ENCODE data around the gene BRAF.
"Not testable (repeated sequence)": the region's sequence is repeated elsewhere in the genome, so short reads cannot be mapped to it uniquely, and the experiment has no call there.

BRAF gene

GRCh38 chr7:140674356-140674800 is 250.4 kb downstream of the BRAF start:
- H3K4me3 ChIP-seq (ENCODE audit: low read length), result peak overlapping the region; percentile 78; the same call in 1 of the 2 replicates
- TF ChIP-seq, protein P1, sequence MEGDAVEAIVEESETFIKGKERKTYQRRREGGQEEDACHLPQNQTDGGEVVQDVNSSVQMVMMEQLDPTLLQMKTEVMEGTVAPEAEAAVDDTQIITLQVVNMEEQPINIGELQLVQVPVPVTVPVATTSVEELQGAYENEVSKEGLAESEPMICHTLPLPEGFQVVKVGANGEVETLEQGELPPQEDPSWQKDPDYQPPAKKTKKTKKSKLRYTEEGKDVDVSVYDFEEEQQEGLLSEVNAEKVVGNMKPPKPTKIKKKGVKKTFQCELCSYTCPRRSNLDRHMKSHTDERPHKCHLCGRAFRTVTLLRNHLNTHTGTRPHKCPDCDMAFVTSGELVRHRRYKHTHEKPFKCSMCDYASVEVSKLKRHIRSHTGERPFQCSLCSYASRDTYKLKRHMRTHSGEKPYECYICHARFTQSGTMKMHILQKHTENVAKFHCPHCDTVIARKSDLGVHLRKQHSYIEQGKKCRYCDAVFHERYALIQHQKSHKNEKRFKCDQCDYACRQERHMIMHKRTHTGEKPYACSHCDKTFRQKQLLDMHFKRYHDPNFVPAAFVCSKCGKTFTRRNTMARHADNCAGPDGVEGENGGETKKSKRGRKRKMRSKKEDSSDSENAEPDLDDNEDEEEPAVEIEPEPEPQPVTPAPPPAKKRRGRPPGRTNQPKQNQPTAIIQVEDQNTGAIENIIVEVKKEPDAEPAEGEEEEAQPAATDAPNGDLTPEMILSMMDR (conservative IDR thresholded peaks at IDR 0.05; ENCODE audit: low read length), result no peak

GRCh38 chr7:140673774-140674155 is 251.0 kb downstream of the BRAF start:
- no peak for DNase-seq (ENCODE audit: low read depth)
- H3K4me3 ChIP-seq (ENCODE audit: low read length), result peak overlapping the region; percentile 78
- TF ChIP-seq, protein P1 (conservative IDR thresholded peaks at IDR 0.05; ENCODE audit: low read length), result no peak

More at GRCh38 chr7:140674356-140674800, 250.4 kb downstream of the BRAF start:
- no peak for DNase-seq (ENCODE audit: low read depth)

GRCh38 chr7:140673063-140673773 is 251.5 kb downstream of the BRAF start:
- no peak for DNase-seq (ENCODE audit: low read depth)
- H3K4me3 ChIP-seq (ENCODE audit: low read length), result peak overlapping the region; percentile 78
- TF ChIP-seq, protein P1 (conservative IDR thresholded peaks at IDR 0.05; ENCODE audit: low read length), result no peak; the same call in 1 of the 2 replicates

DNA sequence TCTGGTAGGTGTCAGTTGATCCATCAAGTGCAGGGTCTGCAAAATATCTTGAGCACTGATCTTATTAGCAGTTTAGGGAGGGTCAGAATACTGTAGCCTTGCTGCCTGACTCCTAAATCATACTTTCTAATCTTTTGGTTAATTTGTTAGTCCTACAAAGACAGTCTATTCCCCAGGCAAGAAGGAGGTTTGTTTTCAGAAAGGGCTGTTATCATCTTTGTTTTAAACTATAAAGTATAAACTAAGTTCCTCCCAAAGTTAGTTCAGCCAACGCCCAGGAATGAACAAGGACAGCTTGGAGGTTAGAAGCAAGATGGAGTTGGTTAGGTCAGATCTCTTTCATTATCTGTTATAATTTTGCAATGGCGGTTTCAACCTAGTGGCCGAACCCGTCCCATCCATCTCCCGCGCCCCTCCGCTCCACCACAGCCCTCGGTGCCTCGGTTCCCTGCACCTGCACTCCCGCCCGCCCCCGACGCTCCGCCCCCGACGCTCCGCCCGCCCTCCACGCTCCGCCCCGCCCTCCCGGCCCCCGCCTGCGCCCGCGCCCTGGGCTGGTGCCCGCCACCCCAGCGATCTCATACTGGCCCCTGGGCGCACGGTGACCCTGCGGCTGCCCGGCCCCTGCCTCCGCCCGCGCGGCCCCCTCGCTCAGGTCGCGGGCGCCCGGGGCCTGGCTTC is 252.2 kb downstream of the BRAF start, which contains the start of gene ADCK2:
Gene ADCK2, plus strand, starts transcription at position 564 of the 681 bp plus-strand sequence. CDS start 386 bp downstream, outside the sequence.
- TF ChIP-seq, protein P1 (conservative IDR thresholded peaks at IDR 0.05; ENCODE audit: low read length), result no peak
- peak; percentile 14 for DNase-seq (ENCODE audit: low read depth)
- H3K4me3 ChIP-seq (ENCODE audit: low read length), result peak within 1 kb of the TSS; percentile 78

DNA sequence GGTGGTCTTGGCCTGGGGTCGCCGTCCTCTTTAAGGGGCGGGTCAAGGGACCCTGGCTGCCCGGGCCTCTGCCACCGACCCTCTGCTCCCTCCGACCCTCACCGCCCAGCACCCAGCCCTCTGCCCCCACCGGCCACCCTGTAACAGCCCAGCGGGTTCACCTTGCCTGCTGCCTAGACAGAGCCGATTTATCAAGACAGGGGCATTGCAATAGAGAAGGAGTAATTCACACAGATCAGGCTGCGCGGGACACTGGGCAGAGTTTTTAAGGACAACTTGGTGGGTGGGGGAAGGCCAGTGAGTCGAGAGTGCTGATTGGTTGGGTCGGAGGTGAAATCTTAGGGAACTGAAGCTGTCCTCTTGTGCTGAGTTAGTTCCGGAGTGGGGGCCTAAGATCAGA is 252.8 kb downstream of the BRAF start:
- DNase-seq (ENCODE audit: low read depth), result no peak
- H3K4me3 ChIP-seq (ENCODE audit: low read length), result no peak overlapping the region
- TF ChIP-seq, protein P1 (conservative IDR thresholded peaks at IDR 0.05; ENCODE audit: low read length), result no peak

DNA sequence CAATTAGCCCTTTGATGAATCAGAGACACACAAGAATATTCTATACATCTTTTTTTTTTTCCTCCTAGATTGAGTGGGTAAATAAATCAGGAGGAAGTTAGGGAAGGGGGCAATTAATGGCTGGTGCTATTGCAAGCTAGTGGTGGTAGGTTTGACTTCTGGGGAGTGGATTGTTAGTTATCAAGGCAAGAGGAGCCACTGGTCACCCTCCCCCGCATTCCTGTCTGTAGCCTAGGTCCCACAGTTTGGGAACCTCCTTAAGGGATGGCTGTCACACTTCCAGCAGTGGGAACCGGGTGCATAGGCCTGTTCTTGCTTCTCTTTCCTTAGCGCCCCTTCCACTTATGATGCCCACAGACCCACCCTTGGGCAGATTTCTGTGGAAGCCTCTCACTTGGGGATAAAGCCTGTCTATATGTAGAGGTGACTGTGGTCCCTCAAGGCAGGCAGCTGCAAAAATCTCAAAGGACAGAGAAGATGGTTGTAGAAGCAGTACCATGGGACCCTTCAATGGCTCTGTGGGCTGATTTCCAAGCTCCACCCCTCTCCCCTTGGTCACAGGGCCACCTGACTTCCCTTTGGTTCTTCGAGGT is 254.3 kb downstream of the BRAF start:
- DNase-seq (ENCODE audit: low read depth), result no peak
- TF ChIP-seq, protein P1 (conservative IDR thresholded peaks at IDR 0.05; ENCODE audit: low read length), result no peak
- H3K4me3 ChIP-seq (ENCODE audit: low read length), result no peak overlapping the region

DNA sequence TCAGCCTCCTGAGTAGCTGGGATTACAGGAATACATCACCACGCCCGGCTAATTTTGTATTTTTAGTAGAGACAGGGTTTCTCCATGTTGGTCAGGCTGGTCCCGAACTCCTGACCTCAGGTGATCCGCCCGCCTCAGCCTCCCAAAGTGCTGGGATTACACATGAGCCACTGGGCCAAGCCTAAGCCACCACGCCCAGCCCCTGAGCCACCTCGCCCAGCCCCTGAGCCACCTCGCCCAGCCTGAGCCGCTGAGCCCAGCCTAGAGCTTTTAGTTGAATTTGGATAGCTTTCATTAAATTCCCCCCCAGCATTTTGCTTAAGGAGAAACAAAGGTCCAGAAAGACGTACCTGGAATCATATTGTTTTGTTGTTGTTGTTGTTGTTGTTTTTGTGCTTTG is 254.9 kb downstream of the BRAF start:
- H3K4me3 ChIP-seq (ENCODE audit: low read length); DNase-seq (ENCODE audit: low read depth): not testable (repeated sequence)

Data from AG10803 (cell line).